Measurements from ENCODE around the gene MTHFD1L.

Gene MTHFD1L

DNA sequence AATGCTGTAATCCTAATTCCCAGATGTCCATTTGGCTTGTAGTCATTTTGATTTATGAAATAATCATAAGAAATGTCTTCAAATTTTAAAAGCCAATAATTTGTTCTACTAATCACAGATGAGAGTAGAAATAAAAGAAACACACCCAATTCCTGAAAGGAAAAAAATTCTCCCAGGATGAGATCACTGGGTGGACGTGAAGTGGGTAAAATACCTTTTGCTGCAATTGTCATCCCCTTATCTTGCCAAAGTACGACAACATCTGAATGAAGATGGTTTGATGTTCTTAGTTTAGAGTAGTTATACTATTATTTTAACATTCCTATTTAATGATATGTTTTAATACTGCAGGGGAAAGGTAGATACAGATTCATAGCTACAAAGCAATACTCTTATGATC is 33.7 kb downstream of the MTHFD1L start:
- no peak for DNase-seq

DNA sequence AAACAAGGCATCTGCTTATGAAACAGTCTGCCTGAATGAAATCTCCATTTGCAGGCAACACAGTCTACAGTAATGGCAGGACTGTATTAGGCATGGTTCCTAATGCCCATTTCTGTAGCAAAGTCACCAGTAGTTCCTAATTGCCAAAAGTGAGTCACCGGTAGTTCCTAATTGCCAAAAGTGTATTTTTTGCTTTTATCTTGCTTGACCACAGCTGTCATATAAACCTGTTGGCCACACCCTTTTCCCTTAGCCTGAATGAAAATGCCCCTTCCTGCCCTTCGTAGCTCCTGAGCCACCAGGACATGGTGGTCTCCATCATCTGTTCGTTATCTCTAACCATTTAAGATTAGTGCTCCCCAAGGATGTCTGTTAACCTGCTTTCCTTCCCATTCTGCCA is 34.5 kb downstream of the MTHFD1L start:
- DNase-seq: no peak

DNA sequence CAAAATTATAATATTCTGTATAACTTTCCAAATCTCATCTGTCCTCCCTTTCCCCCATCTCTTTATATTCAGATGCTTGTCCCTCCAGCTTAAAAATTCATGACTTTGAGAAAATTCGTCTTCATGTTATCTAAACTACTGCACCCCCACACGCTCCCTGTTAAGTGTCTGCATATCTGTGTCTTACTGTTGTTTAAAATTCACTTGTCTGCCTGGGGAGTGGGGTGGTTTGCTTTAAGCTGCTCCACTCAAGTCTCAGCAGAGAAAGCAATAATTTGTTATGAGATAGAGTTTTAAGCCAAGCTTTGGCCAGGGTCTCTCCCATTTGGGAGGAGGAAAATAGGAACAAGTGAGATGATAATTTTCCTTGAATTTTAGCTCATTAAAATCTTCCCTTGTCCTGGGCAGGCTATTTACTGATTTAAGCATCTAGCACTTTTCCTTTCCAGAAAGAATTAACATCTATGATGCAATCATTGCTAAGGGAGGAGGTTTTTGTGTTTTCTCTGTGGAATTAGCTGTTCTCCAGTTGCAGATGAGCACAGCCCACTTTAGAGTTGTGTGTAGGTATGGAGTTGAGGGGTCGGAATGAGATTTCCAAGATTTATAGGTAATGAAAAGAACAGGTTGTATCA is 36.8 kb downstream of the MTHFD1L start:
- DNase-seq: no peak

DNA sequence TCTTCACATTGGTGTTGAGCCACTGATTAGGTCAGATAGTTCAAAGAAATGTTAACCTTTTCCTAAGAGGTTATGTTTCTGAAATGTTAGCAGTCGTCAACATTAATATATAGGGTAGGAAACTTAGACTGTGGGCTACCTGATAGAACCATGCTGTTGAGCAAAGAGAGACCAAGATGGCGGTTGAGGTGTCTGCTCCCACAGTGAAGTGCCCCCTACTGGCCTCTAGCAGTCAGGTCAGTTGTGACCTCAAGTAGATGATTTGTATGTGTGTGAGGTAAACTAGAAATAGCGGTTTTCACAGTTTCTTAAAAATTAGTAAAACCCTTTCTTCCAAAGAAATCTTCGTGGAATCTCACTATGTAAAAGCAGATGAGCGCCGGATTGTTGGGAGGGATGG is 40.3 kb downstream of the MTHFD1L start:
- DNase-seq: no peak

DNA sequence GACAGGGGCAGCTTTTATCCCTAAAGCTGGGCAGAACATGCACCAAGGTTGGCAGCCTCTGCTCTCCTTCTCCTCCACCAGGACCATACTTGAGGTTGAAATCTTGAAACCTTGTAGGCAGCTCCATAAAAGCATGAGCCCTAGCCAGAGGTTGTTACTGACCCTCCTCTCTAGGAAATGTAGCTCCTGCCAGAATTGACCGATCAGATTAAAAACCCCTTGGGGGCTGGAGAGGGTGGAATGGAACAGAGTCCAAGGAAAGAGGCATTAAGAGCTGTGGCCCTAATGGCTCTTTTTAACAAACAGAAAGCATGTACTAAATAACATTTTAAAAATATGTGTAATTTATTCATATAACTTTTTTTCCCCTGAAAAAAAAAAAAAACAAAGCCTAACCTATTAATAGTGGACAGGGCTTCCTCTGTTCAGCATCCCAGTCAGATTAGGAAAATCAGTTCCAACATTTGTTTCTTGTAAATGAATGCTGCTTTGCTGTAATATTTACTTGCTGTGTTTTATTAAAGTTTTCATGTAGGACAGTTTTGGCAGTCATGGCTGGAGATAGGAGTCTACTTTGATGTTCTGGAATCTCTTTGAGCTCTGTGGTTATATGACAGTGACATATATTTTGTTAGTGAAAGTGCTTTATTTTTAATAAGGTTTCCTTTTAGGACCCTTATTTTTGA is 41.3 kb downstream of the MTHFD1L start:
- DNase-seq: no peak

DNA sequence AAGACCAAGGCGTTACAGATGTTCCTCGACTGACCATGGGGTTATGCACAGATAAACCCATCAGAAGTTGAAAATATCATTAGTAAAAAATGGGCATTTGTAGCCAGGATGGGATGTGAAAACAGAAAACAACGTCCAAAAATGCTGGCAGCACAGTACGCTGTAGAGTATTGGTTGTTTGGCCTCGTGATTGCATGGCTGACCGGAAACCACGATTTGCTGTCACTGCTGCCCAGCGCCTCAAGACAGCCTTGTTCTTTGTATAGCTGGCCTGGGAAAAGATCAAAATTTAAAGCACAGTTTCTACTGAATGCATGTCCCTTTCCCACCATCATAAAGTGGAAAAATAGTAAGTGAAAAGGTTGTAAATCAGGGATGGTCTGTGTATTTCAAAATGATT is 41.9 kb downstream of the MTHFD1L start:
- DNase-seq: no peak

DNA sequence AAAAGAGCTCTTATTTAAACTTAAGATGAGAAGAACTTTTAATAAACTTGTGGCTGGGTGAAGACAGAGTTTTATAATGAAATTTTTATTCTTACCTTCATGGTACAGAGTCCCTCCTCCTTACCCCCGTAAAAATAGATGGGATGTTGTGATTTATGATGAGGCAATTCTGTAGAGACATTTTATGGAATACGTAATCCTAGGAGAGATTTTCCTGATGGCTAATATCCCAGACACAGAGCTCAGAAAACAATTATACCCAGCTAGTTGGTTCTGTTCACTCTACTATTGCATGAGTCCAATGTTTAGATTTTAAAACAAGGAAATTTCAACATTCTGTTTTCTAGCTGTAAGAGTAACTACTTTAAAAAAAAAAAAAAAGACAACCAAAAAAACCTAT is 43.4 kb downstream of the MTHFD1L start:
- DNase-seq: no peak

DNA sequence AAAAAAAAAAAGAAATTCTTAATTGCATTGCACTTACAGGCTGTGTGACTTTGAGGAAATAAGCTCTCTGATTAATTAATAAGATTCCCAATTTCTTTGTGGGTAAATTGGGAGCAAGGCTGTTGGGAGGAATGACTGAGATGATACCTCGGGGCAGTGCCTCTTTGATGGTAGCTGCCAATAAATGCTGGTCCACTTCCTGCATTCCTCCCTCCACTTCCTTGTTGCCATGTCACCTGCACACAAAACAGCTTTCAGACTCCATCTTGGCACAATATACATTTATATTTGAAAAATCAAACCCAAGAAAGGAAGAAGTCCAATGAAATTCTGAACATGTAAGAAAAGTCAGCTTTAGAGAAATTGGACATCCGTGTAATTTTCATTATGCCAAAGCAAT is 45.1 kb downstream of the MTHFD1L start:
- no peak for DNase-seq

DNA sequence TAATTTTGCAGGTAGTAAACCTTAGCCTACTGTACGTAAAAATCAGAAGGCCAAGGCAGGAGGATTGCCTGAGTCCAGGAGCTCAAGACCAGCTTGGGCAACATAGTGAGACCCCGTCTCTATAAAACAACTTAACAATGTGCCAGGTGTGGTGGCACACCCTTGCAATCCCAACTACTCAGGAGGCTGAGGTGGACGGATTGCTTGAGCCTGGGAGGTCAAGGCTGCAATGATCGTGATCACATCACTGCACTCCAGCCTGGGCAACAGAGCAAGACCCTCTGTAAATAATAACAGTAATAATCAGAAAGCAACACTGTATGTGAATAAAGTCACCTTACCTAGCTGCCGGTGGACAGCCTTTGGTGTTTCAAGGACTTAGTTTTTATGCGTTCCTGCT is 48.9 kb downstream of the MTHFD1L start:
- DNase-seq: no peak

DNA sequence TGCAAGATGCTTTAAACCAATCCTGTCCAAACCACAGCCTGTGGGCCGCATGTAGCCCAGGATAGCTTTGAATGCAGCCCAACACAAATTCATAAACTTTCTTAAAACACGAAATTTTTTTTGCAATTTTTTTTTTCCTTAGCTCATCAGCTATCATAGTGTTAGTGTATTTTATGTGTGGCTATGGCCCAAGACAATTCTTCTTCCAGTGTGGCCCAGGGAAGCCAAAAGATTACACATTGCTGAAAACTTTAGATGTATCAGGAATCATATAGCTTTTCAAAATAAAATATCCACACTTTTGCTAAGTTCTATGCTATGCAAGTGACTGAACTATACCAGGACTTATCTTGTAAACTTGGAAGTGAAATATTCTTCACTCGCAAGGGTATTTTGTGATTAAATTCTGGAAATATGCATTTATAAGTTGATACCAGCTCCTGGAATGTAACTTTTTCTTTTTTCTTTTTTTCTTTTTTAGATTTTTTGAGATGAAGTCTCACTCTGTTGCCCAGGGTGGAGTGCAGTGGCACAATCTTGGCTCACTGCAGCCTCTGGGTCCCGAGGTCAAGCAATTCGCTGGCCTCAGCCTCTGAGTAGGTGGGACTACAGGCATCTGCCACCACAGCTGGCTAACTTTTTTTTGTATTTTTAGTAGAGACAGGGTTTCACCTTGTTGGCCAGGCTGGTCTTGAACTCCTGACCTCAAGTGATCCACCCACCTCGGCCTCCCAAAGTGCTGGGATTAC is 49.8 kb downstream of the MTHFD1L start:
- no peak for DNase-seq

DNA sequence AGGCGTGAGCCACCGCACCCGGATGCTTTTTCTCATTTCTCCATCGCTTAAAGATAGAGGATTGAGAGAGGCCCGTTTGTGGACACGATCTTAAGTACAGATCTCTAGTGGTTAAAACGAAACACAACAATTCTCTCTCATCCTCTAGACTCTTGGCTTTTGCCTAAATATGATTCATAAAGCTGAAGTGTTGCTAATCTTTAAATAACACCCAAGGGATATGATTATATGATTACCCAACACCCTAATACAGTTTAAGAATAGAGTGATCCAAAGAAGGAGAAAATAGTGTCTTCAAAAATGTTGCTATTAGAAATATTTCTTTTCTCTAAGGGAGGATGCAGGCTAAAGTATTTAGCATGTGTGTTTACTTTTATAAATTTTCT is 50.4 kb downstream of the MTHFD1L start:
- no peak for DNase-seq

DNA sequence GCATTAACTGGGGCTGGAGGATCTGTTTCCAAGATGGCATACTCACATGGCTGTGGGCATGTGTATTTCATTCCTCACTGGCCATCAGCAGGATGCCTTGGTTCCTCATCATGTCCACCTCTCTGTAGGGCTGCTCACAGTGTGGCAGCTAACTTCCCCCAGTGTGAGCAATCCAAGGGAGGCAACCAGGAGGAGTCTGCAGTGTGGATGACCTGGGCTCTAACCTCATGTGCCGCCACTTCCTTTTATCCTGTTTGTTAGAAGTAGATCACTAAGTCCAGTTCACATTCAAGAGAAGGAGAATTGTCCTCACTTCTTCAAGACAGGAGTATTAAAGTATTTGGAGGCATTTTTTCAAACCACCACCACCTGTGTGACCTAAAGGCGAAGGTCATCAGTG is 54.4 kb downstream of the MTHFD1L start:
- no peak for DNase-seq

DNA sequence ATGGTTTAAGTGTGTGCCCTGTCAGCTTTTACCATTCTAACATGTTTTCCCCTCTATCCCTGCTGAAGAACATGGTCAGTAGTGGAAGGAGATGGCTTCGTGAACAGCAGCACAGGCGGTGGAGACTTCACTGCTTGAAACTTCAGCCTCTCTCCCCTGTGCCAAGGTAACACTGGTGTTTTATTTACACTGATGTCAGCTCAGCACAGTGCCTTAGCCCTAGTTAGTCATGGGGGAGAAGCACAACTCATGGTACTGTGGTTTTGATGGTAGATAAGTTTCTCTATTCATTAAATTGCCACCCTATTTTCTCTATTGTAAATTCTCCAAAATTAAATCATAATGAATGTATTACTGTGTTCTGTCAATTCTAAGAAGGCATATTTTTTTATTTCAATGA is 56.6 kb downstream of the MTHFD1L start:
- DNase-seq: no peak

DNA sequence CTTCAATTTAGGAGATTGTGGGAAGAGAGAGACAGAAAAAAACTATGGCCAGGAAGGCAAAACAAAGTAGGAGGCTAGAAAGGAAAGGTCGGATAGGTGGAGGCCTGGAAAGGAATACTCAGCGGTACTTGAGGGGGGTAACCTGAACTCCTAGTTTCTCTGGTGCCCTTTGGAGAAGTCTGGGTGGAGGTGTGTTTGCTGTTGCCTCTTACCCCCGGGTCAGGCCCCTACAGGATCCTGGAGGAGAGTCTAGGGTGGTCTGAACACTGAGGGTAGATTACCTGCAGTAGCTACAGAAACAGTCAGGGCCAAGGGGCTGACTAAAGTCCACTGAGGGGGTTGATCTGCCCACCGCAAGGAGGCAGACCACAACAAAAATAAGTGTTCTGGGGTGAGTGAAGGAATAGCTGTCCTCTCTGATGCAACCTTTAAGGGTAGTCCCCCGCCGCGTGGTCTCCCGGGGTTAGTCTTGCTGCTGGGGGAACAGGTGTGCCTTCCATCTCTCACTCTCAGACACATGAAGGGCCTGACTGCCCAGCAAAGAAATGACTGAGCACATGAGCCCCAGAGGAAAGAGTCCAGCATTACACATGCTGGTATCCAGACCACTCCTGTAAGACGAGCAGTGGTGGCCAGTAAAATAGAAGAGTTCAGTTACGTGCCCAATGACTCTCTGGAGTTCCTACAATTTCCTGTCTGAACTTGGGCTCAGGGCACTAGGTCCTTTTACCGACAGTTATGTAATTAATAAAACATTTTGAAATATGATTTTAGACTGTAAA is 59.5 kb downstream of the MTHFD1L start:
- DNase-seq: no peak

DNA sequence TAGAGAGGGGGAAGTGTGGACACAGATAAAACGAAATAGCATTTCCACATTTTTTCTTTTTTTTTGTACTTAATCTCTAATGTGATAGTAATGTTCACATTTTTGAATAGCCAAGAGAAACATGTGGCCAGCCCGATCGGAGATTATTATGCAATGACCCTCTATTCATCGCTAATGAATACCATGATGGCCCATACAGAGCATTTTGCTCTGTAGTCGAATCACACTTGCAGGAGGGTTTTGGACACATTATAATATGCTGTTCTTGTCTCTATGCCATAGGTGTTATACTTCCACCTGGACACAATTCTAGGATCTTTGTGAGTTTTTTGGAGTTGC is 60.1 kb downstream of the MTHFD1L start:
- no peak for DNase-seq

DNA sequence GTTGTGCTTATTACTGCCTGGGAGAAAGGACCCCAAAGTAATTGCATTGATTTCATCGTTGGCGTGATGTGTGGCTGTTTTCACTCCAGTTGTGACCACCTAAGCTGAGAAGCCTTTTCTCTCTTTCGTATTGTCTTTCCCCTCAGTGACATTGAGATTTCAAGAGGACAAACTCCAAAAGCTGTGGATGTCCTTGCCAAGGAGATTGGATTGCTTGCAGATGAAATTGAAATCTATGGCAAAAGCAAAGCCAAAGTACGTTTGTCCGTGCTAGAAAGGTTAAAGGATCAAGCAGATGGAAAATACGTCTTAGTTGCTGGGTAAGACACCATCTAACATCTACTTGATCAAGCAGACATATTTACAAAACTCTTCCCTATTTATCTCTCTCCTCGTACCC is 60.5 kb downstream of the MTHFD1L start:
- DNase-seq: no peak

DNA sequence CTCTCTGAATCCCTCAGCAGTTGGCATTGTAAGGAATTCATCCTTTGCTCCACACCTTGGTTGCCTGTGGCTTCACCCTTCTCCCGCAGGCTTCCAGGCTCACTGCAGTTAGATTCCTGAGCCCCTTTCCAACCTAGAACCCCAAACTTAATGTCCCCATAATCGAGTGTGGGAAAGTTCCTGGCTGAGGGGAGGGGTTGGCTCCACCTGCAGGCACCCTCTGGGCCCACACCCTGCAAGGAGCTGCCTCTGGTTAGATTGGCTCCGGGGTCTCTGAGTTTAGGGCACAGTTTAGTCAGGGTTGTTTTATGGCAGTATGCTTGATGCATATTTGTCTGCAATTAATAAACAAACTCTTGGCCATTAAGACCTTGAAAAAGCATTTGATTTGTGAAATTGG is 63.4 kb downstream of the MTHFD1L start:
- no peak for DNase-seq

DNA sequence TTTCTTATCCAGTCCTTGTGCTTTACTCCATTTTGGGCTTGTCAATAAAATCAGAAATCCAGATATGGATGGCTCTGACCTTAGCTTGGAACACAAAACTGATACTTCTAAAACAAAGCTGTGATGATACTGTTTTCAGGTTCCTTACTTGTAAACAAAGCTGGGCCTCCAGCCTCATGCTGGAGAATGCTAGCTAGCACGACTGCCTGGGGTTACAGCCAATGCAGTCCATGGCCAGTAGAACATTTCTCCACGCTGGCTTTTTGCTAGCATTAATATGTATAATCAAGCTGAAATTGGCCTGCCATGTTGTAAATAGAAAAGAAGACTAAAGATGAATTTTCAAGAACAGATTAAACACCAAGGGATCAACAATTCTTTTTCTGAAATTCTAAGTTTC is 63.9 kb downstream of the MTHFD1L start:
- DNase-seq: no peak

DNA sequence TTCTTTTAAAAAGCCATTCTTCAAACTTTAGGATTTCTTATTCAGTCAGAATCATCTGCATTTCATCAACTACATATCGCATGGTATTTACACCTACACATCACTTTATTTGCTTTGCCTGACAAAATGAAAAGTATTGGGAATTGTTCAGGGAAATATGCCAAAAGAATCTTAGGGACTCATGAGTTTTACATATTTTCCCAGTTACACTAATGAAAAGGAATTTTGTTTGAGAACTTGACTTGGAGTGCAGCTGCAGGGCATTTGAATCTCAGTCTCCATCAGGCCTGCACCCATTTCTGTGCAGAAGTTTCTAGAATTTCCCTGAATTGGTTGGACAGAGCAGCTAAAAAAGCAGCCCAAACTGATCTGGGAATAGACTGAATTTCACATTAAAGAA is 65.3 kb downstream of the MTHFD1L start:
- DNase-seq: no peak

DNA sequence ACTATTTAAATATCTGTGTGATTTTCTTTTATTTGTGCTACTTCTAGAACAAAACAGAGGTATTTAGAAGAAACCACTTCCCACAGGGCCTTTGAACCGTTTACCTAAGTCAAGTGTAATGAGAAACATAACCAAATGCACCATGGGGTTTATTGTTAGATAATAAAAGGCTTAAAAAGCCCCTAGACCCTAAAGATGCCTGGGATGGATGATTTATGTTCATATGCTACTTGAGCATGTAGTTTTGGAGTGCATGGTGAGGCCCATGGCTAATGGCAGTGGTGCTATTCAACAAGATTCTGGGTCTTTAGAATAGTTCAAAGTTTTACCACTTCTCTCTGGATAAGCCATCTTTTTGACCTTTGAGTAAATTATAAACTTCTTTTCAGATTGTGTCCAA is 65.9 kb downstream of the MTHFD1L start:
- DNase-seq: no peak

DNA sequence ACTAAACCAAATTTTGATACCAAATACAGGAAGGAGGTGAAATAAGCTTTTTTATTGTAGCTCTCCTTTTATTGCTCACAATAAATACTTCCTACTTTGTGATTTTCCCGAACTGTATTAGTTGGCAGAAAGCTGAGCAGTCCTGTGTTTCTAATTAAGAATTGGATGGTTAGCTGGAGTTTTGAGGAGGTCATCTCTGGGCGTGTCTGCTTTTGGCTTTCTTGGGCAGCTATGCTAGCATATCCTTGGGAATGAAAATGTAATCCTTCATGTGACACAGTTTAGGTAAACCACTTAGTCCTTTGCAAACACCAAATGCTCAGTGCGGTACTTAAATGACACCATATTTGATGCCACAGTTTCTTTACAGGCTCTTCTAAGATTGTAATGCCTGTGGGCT is 67.5 kb downstream of the MTHFD1L start:
- DNase-seq: no peak

DNA sequence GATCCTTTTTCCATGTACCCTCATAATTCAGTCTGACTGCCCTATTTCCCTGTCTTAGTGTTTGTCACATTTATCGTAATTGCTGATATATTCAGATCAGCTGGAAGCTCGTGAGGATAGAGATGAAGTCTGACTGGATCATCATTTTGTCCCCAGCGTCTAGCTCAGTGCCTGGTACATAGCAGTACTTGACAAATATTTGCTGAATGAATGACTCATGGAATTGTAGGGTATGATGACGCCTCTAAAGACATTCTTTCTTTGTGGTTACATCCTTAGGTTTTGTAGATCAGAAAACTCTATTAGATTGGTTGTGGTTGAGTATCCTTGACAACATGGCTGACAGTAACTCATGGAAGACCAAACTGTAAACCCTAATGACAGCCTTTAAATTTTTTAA is 68.9 kb downstream of the MTHFD1L start:
- DNase-seq: no peak

DNA sequence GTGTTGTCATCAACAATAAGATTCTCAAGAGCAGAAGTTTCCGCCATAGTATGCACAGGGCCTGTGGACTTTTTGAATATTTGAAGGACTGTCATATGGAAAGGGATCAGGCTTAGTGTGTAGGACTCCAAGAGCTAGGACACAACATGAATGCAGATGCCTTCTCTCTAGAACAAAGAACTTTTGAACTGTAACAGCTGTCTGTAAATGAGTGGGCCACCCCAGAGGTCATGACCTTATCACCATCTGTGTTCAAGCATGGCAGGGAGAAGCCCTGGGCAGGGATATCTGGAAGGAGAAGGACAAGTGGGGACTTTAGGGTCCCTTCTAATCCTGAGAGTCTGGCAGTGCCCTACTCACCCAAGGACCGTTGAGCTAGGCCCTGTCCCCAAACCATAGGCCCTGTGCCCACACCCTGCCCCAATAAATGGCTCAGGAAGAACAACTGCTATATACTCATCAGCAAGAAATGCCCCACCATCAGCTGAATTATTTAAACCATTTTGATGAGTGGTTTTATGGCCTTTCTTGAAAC is 70.6 kb downstream of the MTHFD1L start:
- DNase-seq: no peak
